Motor neuron (in vitro differentiated cells): ENCODE measurements around the gene RELL1. TPM values are rescaled to one million over a fixed set of nuclear protein-coding genes. Genes with fewer than 3 reads are reported as not detected.

Experiments
- ATAC-seq, 8 experiments: fragments of 200-7000 bp; cut with Tn5 transposase; replicated peaks in 6 of 8; 2 replicates each; pipeline ENCODE4 v1.8.0; 2021; ENCODE audit warnings: mild to moderate bottlenecking in 8 of 8, moderate library complexity in 8 of 8
- H3K27ac ChIP-seq, 2 donors: fragments of 250-450 bp; sonication (Bioruptor Pico); 2 replicates each; pipeline ENCODE4 v1.9.0; 2021; ENCODE audit warnings: antibody characterized with exemption in 2 of 2, mild to moderate bottlenecking in 2 of 2, moderate library complexity in 1 of 2
- H3K4me1 ChIP-seq, 2 donors: fragments of 250-450 bp; sonication (Bioruptor Pico); replicated peaks in 1 of 2; 2 replicates each; pipeline ENCODE4 v1.6.1; 2021; ENCODE audit warnings: antibody characterized with exemption in 2 of 2, mild to moderate bottlenecking in 2 of 2, moderate library complexity in 1 of 2
- H3K4me3 ChIP-seq, 5 donors: fragments of 250-450 bp; sonication (Bioruptor Pico); 2 replicates each; pipeline ENCODE4 v1.9.0; 2021; ENCODE audit warnings: antibody characterized with exemption in 5 of 5, mild to moderate bottlenecking in 5 of 5, moderate library complexity in 4 of 5
- WGBS, 10 experiments: fragments of 450-650 bp; shearing (Covaris generic); methylation state at CpG; one replicate each; pipeline ENCODE4 v1.0.0; 2022; 5-methylcytosine and 5-hydroxymethylcytosine counted together
- in situ Hi-C, 9 experiments: fragments of 400-800 bp; cut with MboI; loops; one replicate each; pipeline ENCODE4 v1.15.0; 2021; ENCODE audit warnings: low sequenced_read_pairs in 9 of 9, low pct_unique_long_range_greater_than_20kb in 2 of 9; ENCODE audit not compliant: unreplicated experiment in 9 of 9
- total RNA-seq, 8 experiments: library from RNA; unstranded; fragments of 300-600 nt; gene quantifications; 2 replicates each; pipeline versions ENCODE4 v1.2.3 to v1.2.4, GENCODE V29; 2022

Gene RELL1, protein sequence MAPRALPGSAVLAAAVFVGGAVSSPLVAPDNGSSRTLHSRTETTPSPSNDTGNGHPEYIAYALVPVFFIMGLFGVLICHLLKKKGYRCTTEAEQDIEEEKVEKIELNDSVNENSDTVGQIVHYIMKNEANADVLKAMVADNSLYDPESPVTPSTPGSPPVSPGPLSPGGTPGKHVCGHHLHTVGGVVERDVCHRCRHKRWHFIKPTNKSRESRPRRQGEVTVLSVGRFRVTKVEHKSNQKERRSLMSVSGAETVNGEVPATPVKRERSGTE
- total RNA-seq: 10 to 100 TPM; 11.5 to 34.4 (median 13.3) TPM

DNA sequence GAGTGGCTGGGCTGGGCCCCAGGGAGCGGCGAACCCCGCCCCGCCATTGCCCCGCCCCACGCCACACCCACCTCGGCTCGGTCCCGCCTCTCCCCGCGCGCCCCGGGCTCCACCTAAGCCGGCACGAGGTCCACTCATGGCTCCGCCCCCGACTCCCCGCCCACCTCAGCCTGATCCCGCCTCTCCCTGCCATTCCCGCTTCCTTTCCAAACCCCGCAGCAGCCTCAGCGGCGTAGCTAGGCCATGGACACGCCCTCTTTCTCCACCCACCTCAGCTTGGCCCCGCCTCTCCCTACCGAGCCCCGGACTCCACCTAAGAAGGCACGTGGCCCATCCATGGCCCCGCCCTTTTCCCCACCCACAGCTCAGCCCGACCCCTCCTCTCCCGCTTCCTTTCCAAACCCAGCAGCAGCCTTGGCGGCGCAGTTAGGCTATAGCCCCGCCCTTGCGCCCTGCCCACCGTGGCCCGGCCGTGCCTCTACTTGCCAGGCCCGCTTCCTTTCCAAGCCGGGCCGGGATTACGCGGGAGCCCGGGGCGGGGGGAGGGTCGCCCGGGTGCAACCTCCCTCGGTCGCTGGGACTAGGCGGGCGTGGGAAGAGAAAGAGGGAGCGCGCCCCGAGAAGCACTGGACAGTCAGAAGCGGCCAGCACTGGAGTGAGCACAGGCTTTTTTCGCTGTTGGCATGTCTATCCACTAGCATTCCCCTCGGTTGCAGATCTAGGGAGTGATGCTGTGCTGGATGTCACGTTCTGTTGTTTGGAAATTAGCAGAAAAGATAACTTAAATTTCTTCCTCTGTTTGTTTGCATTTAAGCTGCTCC is at the start of gene RELL1:
Gene RELL1 (minus strand): TSS at position 4 of the 821 bp plus-strand sequence. CDS start 89 bp downstream, outside the sequence.
- peak within 1 kb of the TSS; percentile 62 to 94 (median 74) for H3K4me3 ChIP-seq
- 0 to 17% (median 0%) methylated on average over 1 to 7 of the region's 58 CpGs; no CpG with 5 or more reads in 4 of the 10 experiments for WGBS, 10 experiments
- peaks cover 16 to 17% of the 10 kb centered on the region in 2 donors for H3K4me1 ChIP-seq
- in situ Hi-C loops: no loop called here
- peak within 1 kb of the TSS; percentile 66 to 83 for H3K27ac ChIP-seq
- peak; percentile 83 to 89 (median 86) for ATAC-seq

DNA sequence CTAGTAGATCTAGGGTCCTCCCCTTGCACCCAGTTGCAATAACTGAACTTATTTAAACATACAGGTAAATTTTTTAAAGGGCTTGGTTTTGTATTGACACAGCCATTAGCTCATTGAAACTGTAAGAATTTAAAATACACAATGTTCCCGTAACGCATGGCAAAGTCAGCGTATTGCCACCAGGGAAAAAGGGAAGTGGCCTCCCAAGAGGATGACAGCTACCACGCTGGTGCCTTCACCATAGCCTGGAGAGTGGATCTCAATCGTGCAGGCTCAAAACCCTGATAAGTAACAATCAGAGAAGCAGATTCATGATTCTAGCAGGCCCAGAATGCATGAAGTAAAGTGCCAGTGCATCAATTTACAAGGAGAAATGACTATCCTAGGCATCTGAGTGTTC is 49.4 kb upstream of the RELL1 start:
- in situ Hi-C loops: no loop called here

DNA sequence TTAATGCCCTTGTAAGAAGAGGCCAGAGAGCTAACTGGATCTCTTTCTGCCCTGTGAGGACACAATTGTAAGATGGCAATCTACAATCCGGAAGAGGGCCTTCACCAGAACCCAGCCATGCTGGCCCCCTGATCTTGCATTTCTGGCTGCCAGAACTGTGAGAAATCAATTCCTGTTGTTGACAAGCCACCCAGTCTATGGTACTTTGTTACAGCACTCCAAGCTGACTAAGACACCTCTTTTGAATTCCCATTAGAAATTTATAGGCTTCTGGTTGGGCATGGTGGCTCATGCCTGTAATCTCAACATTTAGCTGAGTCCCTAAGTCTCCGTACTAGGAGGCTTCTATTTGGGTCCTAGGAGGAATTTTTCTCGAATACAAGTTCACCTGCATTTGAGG is 48.8 kb upstream of the RELL1 start:
- no peak for ATAC-seq
- in situ Hi-C loops: no loop called here
- Histone ChIP-seq H3K4me3 (no peak overlapping the region), H3K4me1 (no peaks in the 10 kb centered on the region), H3K27ac (no peak overlapping the region)
- WGBS, 10 experiments: 58 to 100% (median 79%) methylated on average over 1 to 3 of the region's 3 CpGs; no CpG with 5 or more reads in 1 of the 10 experiments

More for the DNA sequence above, 49.4 kb upstream of the RELL1 start:
- ATAC-seq: no peak
- no peak overlapping the region for H3K27ac ChIP-seq
- H3K4me1 ChIP-seq: no peaks in the 10 kb centered on the region
- 38 to 100% (median 94%) methylated on average over 1 to 5 of the region's 5 CpGs; no CpG with 5 or more reads in 2 of the 10 experiments for WGBS, 10 experiments
- H3K4me3 ChIP-seq: no peak overlapping the region

DNA sequence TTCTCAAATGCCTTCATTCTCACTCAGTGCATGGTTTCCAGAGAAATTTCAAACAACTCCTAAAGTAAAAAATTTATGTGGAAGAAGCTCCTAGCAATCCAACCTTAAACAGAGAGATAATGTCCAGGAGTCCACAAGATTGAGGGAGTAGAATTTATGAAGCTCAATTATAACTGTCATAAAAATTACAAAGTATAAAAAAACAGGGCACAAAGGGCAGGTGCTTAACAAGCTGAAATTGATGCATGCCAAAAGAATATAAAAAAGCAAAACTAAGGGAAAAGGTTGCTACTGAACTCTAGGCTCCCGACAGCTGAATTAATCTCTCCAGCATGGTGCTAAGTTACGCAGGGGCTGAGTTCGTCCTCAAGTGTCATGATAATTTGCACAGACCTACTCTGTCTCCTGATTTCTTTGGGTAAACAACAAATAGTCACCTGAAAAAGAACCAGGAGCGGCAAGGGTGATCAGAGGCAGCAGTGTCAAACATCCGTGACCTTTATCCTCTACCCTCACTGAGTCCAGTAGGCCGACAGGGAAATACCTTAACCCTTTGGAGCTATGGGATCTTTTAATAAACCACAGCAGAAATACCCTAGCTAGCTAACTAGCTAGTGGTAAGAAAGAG is 47.2 kb upstream of the RELL1 start:
- Histone ChIP-seq H3K4me1 (no peaks in the 10 kb centered on the region), H3K4me3 (no peak overlapping the region), H3K27ac (no peak overlapping the region)
- WGBS, 10 experiments: 22 to 86% (median 76%) methylated on average over 1 to 6 of the region's 6 CpGs
- in situ Hi-C loops: no loop called here
- ATAC-seq: no peak

DNA sequence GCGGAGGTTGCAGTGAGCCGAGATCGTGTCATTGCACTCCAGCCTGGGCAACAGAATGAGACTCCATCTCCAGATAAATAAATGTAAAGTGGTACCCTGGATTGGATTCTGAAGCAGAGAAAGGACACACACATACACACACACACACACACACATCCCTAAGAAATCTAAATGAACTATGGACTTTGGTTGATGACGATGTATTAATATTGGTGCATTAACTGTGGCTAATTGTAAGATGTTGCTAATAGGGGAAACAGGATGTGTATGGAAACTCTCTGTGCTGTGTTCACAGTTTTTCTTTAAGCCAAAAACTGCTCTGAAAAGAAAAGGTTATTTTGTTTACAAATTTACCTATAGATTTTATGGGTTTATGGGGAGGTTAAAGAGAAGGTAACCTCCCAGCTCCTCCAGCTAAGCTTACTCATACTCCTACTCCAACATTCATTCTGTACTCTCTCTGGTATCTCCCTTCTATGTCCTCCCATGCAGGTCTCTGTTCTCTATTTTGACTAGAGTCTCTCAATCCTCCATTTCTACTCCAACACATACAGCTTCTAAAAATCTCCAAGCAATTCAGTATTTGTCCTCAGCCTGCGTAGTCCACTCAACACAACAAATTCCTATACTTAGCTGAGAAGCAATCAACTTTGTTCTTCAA is 46.5 kb upstream of the RELL1 start:
- no peak for ATAC-seq
- in situ Hi-C loops: no loop called here
- Histone ChIP-seq H3K27ac (no peak overlapping the region), H3K4me1 (no peaks in the 10 kb centered on the region), H3K4me3 (no peak overlapping the region)
- WGBS, 10 experiments: 46 to 100% (median 91%) methylated on average over 1 to 5 of the region's 5 CpGs; no CpG with 5 or more reads in 1 of the 10 experiments

DNA sequence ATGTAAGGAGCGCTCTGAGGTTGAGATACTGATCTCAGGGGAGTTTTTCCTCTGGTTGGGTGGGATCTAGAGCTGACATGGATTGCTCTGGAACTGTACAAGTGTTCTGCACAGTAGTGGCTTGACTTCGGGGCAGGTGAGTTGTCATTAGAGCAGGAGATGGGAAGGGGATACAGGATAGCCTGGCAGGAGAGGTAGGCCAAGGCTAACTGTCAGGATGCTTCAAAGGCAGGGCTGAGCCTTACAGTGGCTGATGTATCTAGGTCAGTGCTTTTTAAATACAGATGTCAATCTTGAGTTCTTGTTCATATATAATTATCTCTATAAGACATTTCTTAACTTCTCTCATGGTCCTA is 43.5 kb upstream of the RELL1 start:
- in situ Hi-C loops: no loop called here
- H3K4me1 ChIP-seq: no peaks in the 10 kb centered on the region
- WGBS, 10 experiments: 60 to 100% (median 83%) methylated on average over 1 to 2 of the region's 2 CpGs; no CpG with 5 or more reads in 5 of the 10 experiments
- ATAC-seq: no peak
- H3K4me3 ChIP-seq: no peak overlapping the region
- H3K27ac ChIP-seq: no peak overlapping the region

DNA sequence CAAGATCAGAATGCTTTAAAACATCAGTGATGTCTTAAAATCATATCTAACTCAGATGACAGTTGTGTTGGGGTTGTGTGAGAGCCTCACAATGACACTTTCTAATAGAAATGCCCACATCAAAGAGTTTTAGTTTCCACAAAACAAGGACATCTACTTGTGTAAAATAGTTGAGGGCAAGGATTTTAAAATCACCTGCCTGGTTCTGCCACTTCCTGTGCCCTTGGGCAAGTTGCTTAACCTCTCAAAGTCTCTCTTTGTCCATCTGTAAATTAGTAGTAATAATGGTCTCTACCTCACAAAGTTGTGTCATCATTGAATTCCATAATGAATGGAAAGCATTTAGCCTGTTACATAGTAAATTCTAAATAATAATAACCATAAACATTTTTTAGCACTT is 41.9 kb upstream of the RELL1 start:
- no peak for ATAC-seq
- in situ Hi-C loops: no loop called here
- H3K4me1 ChIP-seq: no peaks in the 10 kb centered on the region
- H3K4me3 ChIP-seq: no peak overlapping the region
- H3K27ac ChIP-seq: no peak overlapping the region

DNA sequence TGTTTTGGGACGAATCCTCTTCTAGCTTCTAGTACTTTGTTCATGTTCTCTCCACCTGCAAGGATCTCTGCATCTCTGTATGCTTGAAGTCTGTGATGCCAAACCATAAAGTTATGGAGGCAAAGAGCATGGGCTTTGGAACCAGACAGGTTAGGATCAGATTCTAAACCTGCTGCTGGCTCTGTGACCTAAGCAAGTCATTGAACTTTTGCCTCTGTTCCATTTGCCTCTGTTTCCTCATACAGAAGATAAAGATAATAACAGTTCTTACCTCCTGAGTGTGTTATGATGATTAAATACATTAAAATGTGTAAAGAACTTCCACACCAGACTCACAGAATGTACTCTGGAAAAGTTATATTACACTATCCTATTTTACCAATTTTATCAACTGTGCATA is 41.5 kb upstream of the RELL1 start:
- ATAC-seq: no peak
- 67 to 100% (median 94%) methylated on average over 1 of the region's 1 CpG; no CpG with 5 or more reads in 4 of the 10 experiments for WGBS, 10 experiments
- Histone ChIP-seq H3K27ac (no peak overlapping the region), H3K4me3 (no peak overlapping the region), H3K4me1 (no peaks in the 10 kb centered on the region)
- in situ Hi-C loops: no loop called here

DNA sequence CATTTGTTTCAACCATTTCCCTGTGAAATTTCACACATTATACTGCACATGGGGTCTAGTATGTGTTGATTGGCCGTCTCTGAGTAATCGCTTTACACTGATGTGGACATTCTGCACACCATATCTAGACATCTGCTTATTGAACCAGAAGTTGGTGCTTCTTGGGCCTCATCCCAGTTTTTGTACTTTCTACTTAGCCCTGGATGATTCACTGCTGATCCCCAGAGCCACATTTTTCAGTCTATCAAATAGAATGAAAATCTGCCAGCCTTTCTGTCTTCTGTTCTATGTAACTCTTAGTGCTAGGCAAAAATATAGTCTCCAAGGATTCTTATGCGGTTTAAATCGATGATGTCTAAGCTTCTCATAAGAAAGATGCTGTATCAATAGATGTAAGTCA is 40.5 kb upstream of the RELL1 start:
- WGBS, 10 experiments: 63 to 100% (median 100%) methylated on average over 2 to 4 of the region's 4 CpGs; no CpG with 5 or more reads in 1 of the 10 experiments
- in situ Hi-C loops: no loop called here
- no peak overlapping the region for H3K4me3 ChIP-seq
- peak in 1 of 8 experiments; percentile 26 for ATAC-seq
- no peaks in the 10 kb centered on the region for H3K4me1 ChIP-seq
- no peak overlapping the region for H3K27ac ChIP-seq

DNA sequence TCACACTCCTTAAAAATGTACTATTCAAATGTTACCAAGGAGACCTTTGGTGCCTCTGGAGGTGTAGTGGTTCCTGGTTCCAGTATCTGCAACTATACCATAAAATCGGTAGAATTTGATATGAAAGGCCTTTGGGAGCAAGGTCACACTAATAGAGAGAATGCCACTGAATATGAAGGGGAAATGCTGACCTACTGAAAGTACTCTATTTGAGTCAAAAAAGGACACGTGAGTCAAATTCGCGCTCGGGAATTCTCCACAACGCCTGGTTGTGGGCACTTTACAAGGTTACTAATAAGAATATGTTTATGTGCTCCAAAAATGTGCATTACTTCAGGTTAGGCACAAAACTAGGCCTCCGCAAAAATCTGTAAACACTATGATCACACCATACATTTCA is 39.5 kb upstream of the RELL1 start:
- ATAC-seq: no peak
- WGBS, 10 experiments: 44 to 100% (median 86%) methylated on average over 1 to 7 of the region's 7 CpGs
- H3K27ac ChIP-seq: no peak overlapping the region
- in situ Hi-C loops: no loop called here
- no peak overlapping the region for H3K4me3 ChIP-seq
- no peaks in the 10 kb centered on the region for H3K4me1 ChIP-seq

DNA sequence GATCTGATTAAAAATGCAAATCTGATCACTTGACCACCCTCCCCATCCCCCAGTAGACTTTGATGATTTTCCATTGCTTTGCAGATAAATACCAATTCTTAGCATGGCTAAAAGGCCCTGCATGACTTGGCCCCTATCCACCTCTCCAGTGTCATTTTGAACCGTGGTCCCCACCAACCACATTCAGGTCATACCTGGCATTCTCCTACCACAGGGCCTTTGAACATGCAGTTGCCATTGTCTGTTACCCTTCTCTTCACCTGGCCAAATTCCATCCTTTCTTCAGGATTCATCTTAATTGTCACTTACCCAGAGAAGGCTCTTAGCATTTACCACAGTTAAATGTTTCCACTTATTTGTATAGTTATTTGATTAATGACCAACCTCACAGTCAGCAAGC is 36.9 kb upstream of the RELL1 start:
- no peak for ATAC-seq
- in situ Hi-C loops: no loop called here
- Histone ChIP-seq H3K27ac (no peak overlapping the region), H3K4me3 (no peak overlapping the region), H3K4me1 (no peaks in the 10 kb centered on the region)
- 40 to 100% (median 80%) methylated on average over 1 of the region's 1 CpG; no CpG with 5 or more reads in 1 of the 10 experiments for WGBS, 10 experiments

DNA sequence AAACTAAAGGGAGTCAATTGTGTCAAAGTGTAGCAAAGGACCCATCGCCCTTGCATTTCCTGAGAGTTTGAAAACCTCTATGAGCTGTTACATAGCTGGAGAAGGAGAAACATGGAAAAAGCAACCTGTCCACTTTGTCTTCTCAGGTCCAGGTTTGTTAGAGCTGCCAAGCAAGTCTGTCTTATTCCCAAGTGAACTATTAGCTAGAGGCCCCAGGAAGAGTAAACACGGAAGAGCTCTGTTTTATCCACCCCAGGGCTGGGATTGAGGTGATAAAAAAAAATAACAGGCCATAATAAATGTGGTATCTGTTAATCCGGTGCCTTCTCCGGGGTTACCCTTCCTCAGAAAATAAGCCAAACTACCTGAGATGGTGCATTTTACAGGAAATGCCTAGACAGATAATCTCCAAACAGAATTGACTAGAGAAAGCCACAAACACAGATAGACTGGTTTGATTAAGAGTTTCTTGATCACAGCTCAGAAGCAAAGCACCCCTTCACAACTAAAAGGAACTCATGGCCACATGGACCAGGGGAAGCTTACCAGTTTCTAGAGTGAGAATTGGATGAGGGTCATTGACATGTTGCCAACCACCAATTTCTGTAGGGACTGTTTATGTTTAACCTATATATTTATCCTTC is 35.9 kb upstream of the RELL1 start:
- H3K4me3 ChIP-seq: no peak overlapping the region
- H3K4me1 ChIP-seq: no peaks in the 10 kb centered on the region
- WGBS, 10 experiments: 60 to 100% (median 92%) methylated on average over 1 to 4 of the region's 4 CpGs; no CpG with 5 or more reads in 2 of the 10 experiments
- H3K27ac ChIP-seq: no peak overlapping the region
- in situ Hi-C loops: no loop called here
- ATAC-seq: no peak
